HL-60 (cell line): ENCODE results near the gene MAP6D1.

Source experiments
- CTCF ChIP-seq: IDR thresholded peaks from one replicate; pipeline ENCODE4 v1.5.1; 2011; ENCODE audit warnings: low read length, control low read depth, inconsistent platforms; ENCODE audit not compliant: insufficient read depth
- GABPA ChIP-seq: IDR thresholded peaks from 2 replicates; pipeline ENCODE4 v1.6.1; 2012; ENCODE audit warnings: low read depth
- POLR2AphosphoS5 ChIP-seq: IDR thresholded peaks from 2 replicates; pipeline ENCODE4 v1.6.1; 2012; ENCODE audit warnings: low read depth
- REST ChIP-seq: IDR thresholded peaks from 2 replicates; pipeline ENCODE4 v1.6.1; 2012; ENCODE audit warnings: low read depth; ENCODE audit not compliant: insufficient replicate concordance
- SPI1 ChIP-seq: IDR thresholded peaks from 2 replicates; pipeline ENCODE4 v1.6.1; 2012; ENCODE audit warnings: low read depth, mild to moderate bottlenecking, borderline replicate concordance

GRCh38 chr3:183870563-183870962 lies 45.2 kb upstream of the MAP6D1 start:
- TF ChIP-seq SPI1, result peak; percentile 59; the same call in 1 of the 2 replicates
- TF ChIP-seq CTCF, result no peak
- no peak for TF ChIP-seq POLR2AphosphoS5
- no peak for TF ChIP-seq REST
- no peak for TF ChIP-seq GABPA
